OCI-LY7 (cell line): Measurements from ENCODE around the gene ADAMTS9.

Source experiments
- CTCF ChIP-seq: fragments of 200-600 bp; sonication (generic); conservative IDR thresholded peaks from 2 replicates; pipeline ENCODE4 v1.5.1; 2014; ENCODE audit warnings: mild to moderate bottlenecking, antibody characterized with exemption, low read length, moderate library complexity, mixed read lengths
- EZH2phosphoT487 ChIP-seq: fragments of 200-600 bp; sonication (generic); IDR thresholded peaks from 2 replicates; pipeline ENCODE4 v1.6.1; 2018; ENCODE audit warnings: low read depth, borderline replicate concordance, mild to moderate bottlenecking, mixed run types, antibody characterized with exemption, low read length, moderate library complexity, mixed read lengths

- TF ChIP-seq CTCF = no peak
- no peak for TF ChIP-seq EZH2phosphoT487
Observed at GRCh38 chr3:64488939-64489338, 198.9 kb downstream of the ADAMTS9 start.
